ENCODE measurements around the gene LGALS8.
A peak's percentile ranks its signal among the peaks of the same experiment; 100 is the strongest.

The LGALS8 gene

GRCh38 chr1:236540813-236541465 is 17.2 kb downstream of the LGALS8 start:
- no peak for TF ChIP-seq CTCF (IDR thresholded peaks at IDR 0.05; ENCODE audit: low read depth, low read length, missing control alignments)
- Histone ChIP-seq H3K27ac (no peak overlapping the region), H3K4me3 (ENCODE audit: low read depth, low read length) (no peak overlapping the region), H3K27me3 (replicated peaks) (no peaks in the 10 kb centered on the region), H3K36me3 (replicated peaks) (peaks cover 36% of the 10 kb centered on the region)
- in situ Hi-C loops (cut with HindIII; ENCODE audit: low pct_ligation_motif_present, low sequenced_read_pairs), result no loop called here
- DNase-seq, result no peak

- no peak for DNase-seq
- Histone ChIP-seq H3K27me3 (replicated peaks) (no peaks in the 10 kb centered on the region), H3K36me3 (replicated peaks) (peaks cover 40% of the 10 kb centered on the region), H3K4me3 (ENCODE audit: low read depth, low read length) (no peak overlapping the region), H3K27ac (no peak overlapping the region)
- in situ Hi-C loops (cut with HindIII; ENCODE audit: low pct_ligation_motif_present, low sequenced_read_pairs), result no loop called here
- TF ChIP-seq CTCF (IDR thresholded peaks at IDR 0.05; ENCODE audit: low read depth, low read length, missing control alignments), result no peak
Measured at GRCh38 chr1:236541710-236542109, 17.9 kb downstream of the LGALS8 start.

- Histone ChIP-seq H3K27me3 (replicated peaks) (no peaks in the 10 kb centered on the region), H3K36me3 (replicated peaks) (peaks cover 53% of the 10 kb centered on the region), H3K4me3 (ENCODE audit: low read depth, low read length) (no peak overlapping the region), H3K27ac (no peak overlapping the region)
- TF ChIP-seq CTCF (IDR thresholded peaks at IDR 0.05; ENCODE audit: low read depth, low read length, missing control alignments), result peak; percentile 50
- no peak for DNase-seq
- in situ Hi-C loops (cut with HindIII; ENCODE audit: low pct_ligation_motif_present, low sequenced_read_pairs), result no loop called here
Measured at GRCh38 chr1:236543065-236543669, 19.4 kb downstream of the LGALS8 start.

GRCh38 chr1:236545621-236546169 is 21.9 kb downstream of the LGALS8 start:
- Histone ChIP-seq H3K27ac (no peak overlapping the region), H3K36me3 (replicated peaks) (peaks cover 62% of the 10 kb centered on the region), H3K27me3 (replicated peaks) (no peaks in the 10 kb centered on the region), H3K4me3 (ENCODE audit: low read depth, low read length) (no peak overlapping the region)
- in situ Hi-C loops (cut with HindIII; ENCODE audit: low pct_ligation_motif_present, low sequenced_read_pairs), result no loop called here
- no peak for TF ChIP-seq CTCF (IDR thresholded peaks at IDR 0.05; ENCODE audit: low read depth, low read length, missing control alignments)
- no peak for DNase-seq

- TF ChIP-seq CTCF (IDR thresholded peaks at IDR 0.05; ENCODE audit: low read depth, low read length, missing control alignments), result no peak
- Histone ChIP-seq H3K36me3 (replicated peaks) (peaks cover 83% of the 10 kb centered on the region), H3K27ac (no peak overlapping the region), H3K4me3 (ENCODE audit: low read depth, low read length) (no peak overlapping the region), H3K27me3 (replicated peaks) (no peaks in the 10 kb centered on the region)
- in situ Hi-C loops (cut with HindIII; ENCODE audit: low pct_ligation_motif_present, low sequenced_read_pairs), result no loop called here
- no peak for DNase-seq
Measured at GRCh38 chr1:236548452-236548851, 24.7 kb downstream of the LGALS8 start.
